GM19240 (cell line): ENCODE measurements around the gene RPS24.
A peak's percentile ranks its signal among the peaks of the same experiment; 100 is the strongest.

Experiments
- DNase-seq: peaks from one replicate; pipeline ENCODE4 v3.0.0; 2011; ENCODE audit warnings: low spot score; ENCODE audit not compliant: insufficient read length

RPS24 gene

DNA sequence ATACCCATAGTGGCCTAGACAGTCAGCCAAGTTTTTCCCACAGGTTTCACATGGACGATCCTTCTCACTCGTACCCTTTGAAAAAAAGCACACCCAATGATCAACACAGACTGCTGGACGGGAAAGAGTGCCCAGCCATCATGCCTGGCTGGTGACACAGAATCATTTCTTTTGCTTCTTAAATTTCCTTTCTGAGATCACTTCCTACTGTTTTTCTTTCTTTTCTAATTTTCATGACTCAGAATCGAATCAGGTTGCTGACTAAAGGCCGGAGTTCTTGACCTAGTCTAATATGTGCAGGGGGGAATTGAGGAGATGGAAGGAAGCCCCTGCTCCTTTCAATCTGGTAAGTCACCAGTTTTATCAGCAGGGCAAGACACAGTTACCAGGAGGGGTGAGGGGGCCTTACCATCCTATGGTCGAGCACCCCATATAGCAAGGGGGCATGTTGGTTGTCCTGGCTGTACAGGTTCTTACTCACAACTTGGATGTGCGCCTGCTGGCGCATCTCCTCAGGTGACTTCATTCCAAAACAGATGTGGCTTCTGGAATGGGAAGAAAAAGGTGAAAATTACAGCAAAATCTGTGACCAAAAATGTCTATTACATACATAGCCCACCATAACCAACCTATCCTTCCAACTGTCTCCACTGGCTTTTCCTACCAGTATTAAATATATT lies 7.8 kb upstream of the RPS24 start:
- DNase-seq: no peak

DNA sequence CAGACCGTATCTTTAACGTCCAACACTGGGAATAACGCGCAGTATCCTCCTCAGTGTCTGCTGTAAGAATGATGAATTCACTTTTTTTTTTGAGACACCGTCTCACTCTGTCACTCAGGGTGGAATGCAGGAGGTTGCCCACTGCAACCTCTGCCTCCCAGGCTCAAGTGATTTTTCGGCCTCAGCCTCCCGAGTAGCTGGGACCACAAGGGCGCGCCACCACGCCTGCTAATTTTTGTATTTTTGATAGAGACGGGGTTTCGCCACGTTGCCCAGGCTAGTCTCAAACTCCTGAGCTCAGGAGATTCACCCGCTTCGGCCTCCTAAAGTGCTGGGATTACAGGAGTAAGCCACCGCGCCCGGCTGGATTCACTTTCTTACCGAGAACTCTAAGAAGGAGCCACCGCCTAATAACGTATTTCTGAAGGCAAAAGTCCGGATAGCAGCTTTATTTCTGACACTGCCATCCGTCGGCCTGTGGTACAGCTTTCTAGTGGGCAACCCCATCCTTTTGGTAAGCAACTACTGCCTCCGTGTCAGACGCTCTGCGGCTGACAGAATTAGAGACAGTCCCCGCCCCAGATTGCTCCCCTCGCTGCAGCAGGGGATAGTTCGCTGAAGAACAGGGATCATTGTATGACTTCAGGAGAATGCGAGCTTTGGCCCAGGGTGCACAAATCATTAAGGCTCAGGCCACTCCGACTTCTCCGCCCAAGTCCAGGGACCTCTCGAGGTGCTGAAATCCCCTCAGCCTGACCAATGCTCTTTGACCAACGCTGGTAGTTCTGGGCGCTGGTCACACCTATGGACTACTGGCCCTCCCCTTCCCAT lies 5.0 kb upstream of the RPS24 start:
- DNase-seq: no peak

DNA sequence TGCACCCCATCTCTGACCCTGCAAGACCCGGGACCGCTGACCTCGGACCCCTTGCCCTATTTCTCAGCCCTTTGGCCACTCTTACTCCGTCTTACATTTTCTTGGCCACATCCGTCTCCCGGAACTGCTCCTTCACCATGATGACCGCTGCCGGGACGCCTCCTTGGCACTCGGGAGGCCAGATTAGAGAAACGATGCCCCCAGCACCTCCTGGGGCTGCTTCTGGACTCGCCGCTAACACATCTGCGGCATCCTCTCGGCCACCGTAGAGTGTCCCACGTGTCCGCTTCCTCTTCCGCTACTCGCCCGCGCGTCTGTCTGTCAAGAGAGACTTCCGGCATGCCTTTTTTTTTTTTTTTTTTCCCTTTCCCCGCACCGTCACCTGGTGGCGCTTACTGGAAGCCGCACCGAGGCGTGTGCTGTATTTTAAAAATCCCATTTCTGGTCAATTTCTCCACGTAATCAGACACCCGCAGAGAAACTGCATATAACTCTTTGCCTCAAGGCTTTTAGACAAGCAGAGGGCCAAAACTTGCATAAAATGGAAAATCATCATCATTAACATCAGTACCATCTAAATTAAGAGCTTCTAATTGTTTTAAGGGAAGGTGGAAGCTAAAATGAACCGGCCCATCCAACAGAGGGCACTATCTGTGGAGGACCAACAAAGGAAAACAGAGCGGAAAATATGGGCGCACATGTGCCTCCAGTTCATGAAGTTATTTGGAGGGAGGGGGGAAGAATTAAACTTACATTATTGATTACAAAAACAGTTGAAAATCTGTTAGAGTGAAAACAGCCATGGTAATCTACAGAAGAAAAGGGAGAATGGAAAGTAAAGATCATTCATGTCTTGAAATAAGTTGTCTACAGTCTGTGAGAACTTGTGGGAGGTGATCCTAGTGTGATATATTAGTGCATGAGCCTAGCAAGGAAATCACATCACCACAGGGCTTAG lies 4.1 kb upstream of the RPS24 start, which contains the start of gene POLR3A:
Gene POLR3A (minus strand): TSS at position 247 of the 958 bp plus-strand sequence. CDS start 108 bp downstream, at position 139.
- DNase-seq: peak; percentile 88

DNA sequence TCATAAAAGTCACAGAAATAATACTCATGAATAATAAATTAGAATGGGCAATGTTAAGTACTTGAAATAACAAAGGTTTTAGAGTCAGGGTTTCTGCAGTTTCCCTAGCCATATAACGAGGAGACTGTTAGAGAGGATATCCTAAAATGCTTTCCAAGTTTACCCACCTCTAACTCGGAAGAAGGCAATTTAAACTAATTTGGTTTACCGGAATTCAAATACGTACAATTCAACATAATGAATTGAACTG lies 351 bp upstream of the RPS24 start:
- DNase-seq: no peak

DNA sequence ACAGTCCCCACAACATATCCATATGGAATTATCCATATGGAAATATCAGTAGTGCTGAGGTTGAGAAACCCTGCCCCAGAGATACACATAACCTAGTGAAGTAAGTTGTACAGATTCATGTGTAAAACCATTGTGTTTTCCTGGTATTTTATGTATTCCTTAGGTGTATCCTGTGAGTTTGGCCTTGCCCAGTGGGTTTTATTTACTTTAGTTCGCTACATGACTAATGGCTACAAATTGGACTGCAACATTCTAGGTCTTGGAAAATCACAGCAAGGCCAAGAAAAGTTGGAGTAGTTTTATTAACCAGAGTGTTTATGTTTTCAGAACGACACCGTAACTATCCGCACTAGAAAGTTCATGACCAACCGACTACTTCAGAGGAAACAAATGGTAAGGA lies 1.4 kb downstream of the RPS24 start:
- DNase-seq: no peak

DNA sequence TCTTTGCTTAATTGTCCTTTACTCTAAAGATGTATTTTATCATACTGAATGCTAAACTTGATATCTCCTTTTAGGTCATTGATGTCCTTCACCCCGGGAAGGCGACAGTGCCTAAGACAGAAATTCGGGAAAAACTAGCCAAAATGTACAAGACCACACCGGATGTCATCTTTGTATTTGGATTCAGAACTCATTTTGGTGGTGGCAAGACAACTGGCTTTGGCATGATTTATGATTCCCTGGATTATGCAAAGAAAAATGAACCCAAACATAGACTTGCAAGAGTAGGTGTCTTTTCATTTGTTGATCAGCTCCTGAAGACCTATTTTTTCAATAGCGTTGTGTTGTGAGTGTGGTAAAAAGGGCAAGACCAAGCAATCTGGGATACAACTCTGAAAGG lies 1.8 kb downstream of the RPS24 start:
- DNase-seq: no peak

DNA sequence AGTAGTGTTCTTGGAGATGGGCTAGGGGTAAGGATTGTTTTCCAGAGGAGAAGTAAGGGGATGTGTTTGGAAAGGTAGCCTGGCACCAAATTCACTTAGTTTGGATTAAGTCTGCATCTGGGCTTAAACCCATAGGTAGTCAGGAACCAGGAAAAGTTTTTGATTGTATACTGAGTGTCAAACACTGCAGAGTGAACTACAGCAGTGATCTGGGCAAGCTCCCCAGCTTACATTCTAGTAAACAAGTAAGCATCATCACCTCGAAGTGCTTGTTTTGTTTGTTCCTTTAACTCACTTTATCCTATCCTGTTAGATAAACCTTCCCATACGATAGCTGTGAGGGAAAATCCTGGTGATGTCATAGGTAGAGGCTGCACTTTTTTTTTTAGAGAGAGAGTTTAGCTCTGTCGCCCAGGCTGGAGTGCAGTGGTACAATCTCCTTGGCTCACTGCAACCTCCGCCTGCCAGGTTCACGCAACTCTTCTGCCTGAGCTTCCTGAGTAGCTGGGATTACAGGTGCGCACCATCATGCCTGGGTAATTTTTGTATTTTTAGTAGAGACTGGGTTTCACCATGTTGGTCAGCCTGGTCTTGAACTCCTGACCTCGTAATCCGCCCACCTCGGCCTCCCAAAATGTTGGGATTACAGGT lies 2.4 kb downstream of the RPS24 start:
- no peak for DNase-seq

DNA sequence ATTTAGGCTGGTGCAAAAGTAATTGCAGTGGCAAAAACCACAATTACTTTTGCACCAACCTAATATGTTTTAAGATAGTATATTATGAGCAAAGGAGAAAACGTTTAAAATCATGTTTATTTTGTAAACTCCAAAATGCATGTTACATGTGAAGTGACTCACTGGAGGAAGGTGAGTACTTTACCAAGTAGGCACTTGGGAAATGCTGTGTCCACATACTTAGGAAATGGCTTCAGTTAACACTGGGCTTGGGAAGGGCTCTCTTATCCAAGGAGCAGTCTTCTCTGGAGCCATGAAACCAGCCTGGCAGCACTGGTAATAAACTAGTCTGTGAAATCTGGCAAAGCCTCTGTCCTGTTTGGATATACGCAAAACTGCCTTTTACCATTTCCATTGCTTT lies 4.4 kb downstream of the RPS24 start:
- no peak for DNase-seq

DNA sequence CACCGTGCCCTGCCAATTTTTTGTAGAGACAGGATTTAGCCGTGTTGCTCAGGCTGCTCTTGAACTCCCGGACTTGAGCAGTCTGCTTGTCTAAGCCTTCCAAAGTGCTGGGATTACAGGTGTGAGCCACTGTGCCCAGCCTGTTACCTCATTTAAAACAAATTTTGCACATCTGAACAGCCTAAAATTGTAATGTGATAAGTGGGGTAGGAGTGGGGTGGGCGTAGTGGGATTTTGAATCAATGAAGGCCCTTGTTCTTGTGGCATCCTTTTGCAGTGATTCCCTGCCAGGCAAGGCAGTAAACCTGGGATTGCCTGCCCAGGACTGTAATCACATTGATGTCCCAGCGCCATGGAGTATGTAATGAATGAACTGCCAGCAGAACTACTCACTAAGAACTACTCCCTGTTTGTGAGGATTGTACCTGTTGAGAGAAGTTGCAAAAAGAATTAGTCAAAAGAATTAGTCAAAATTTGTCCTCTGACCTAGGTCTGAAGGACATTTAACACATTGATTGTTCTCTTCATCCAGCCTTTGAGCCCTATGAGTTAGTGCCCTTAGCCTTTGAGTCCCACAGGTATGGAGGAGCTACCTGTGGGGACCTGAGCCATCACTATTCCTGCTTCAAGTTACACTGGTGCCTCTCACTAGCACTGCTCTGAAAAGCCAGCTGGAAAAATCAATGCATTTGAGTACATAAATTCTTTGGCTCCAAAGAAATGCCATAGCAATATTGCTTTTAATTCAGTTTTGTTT lies 5.3 kb downstream of the RPS24 start:
- DNase-seq: no peak

DNA sequence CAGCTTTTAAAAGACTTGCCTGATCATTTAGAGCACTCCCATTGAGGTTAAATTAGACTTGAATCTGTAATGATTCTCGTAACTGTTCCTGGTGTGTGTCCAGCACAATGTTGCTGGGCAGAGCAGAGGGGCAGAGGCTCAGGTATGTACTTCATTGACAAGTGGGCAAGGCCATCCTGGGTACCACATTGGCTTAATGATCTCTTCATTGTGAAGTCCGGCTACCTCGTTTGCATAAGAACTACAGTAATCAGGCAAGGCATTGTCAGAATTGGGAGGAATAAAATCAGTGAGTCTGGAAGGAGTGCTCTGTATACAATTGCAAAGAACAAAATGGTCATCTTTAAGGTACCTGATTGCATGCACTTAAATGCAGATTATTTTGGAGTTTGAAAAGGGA lies 6.1 kb downstream of the RPS24 start:
- DNase-seq: no peak

DNA sequence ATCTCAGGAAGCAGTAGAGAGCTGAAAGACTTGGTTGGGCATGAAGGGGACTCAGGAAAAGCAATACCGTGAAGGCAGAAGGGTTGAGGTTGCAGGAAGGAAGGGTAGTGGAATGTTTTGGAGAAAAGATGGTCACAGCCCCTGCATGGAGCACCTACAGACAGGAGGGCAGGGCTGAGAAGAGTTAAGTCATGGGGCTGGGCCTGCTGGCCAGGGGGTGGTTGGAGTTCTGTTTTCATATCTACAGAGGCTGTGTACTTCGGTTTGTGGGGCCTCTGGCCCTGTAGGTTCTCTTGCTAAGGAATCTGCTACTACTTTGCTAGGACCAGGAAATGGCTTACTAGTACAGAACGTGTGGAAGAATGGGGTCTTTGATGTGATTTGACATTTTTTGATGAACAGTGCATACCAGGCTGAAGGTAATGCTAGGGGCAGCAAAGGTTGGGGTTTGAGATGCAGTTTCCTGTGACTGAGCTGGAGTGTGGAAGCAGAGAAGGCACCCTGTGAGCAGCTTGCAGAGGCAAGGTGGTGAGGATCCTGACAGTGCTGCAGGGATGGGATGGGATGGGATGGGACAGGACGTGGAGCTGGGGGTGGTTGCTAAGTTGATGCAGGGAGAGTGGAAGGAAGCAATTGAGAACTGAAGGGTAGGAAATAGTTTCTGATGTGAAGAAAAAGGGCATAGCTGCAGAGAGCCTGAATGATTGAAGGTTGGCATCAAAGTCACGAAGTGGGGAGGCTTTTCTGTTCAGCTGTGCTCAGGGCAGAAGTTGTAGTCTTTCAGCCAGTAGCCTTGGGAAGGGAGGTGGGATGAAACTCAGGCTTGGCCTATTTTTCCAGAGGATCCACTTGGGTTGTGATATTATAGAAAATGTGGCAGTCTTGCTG lies 7.8 kb downstream of the RPS24 start:
- no peak for DNase-seq

DNA sequence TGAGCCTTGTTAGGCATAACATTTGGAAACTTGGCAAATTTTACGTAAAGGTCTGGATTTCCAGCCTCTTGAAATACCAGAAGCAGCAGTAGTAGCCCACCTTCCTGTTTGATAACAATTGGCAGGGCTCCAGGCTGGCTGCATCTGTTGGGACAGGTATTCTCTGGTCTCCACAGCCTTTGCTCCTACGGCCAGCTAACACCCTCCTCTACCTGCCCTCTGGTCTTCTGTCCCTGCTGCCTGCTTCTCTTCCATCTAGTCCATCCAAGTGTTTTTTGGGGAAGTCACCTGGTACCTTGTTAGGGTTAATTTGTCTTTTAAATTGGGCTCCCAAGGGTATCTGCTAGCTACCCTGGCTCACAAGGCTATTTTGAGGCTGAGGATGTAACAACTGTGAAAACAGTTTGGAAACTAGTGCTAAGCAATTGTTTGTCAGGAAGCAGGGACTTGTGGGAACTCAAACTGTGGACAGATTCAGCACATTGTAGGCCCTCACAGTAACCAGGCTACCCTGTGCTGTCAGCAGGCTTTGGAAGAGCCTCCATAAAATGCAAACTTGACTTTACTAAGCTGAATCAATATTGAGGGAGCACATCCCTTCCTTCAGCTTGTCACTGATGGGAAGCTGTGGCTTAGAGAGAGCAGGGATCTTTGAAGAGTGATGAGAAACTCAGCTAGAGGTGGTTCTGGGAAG lies 8.5 kb downstream of the RPS24 start:
- no peak for DNase-seq

DNA sequence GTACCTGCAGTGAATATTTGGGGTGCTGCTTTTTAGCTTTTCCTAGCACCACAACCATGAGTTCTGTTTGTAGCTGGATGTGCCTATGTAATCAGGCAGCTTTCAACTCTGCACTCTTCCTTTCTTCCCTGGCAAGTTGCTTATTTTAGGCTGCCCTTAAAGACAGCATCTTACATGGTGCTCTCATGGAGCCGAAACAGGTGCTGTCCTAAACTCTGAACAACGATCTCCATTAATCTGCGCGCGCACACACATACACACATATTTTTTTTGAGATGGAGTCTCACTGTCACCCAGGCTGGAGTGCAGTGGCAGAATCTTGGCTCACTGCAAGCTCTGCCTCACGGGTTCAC lies 9.1 kb downstream of the RPS24 start:
- no peak for DNase-seq

DNA sequence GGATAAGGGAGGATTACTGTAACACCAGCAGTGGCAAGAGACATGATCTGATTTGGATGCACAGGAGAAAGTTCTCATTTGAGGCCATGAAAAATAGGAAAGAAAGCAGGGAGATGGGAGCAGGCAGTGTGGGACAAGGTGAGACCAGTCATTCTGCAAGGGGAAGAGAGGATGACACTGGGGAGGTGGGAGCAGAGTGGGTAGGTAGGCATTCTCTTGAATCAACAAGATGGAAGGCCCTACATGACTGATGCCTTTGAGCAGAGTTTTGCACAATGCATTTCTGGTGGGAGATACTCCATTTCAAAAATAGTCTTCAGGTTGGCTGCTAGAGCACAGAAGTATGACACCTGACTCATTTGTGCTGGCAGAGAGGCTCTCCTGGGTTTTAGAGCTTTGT lies 10.5 kb downstream of the RPS24 start:
- DNase-seq: no peak

DNA sequence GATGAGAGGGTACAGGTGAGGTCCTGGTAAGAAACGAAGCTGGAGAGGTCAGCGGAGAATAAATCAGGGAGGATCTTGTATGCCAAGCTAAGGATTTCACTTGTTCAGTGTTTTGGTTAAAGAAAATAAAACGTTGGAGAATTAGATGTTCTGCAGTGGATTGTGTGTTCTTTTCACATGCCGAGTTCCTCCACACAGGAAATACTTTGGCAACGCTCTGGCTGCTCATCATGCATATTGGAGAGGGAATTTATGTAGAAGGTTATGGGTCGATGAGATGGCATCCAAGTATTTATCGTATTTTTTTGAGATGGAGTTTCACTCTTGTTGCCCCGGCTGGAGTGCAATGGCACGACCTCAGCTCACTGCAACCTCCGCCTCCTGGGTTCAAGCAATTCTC lies 11.0 kb downstream of the RPS24 start:
- DNase-seq: no peak

DNA sequence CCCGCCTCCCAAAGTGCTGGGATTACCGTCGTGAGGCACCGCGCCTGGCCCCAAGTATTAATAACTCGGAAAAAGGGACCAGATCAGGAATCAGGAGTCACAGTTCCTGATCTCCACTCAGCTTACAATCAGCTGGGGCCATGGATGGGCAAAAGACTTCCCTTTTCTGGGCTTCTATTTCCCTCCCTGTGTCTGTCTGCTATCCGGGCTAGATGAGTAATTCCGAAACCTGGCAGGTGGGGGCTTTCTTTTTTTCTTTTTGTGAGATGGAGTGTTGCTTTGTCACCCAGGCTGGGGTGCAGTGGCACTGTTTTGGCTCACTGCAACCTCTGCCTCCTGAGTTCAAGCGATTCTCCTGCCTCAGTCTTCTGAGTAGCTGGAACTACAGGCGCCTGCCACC lies 11.6 kb downstream of the RPS24 start:
- DNase-seq: peak; percentile 57

DNA sequence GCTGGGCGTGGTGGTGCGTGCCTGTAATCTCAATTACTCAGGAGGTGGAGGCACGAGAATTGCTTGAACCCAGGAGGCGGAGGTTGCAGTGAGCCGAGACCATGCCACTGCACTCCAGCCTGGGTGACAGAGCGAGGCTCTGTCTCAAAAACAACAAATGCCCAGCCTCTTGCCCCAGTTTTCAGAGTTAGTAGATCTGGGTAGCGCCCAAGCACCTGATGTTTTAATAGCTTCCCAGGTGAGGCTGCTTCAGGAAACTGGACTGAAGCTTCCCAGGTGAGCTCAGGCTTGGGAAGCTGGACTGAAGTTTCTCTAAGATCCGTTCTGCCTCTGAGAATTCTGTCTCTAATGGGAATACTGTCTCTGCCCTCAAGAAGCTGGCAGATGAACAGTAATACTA lies 12.2 kb downstream of the RPS24 start:
- no peak for DNase-seq

DNA sequence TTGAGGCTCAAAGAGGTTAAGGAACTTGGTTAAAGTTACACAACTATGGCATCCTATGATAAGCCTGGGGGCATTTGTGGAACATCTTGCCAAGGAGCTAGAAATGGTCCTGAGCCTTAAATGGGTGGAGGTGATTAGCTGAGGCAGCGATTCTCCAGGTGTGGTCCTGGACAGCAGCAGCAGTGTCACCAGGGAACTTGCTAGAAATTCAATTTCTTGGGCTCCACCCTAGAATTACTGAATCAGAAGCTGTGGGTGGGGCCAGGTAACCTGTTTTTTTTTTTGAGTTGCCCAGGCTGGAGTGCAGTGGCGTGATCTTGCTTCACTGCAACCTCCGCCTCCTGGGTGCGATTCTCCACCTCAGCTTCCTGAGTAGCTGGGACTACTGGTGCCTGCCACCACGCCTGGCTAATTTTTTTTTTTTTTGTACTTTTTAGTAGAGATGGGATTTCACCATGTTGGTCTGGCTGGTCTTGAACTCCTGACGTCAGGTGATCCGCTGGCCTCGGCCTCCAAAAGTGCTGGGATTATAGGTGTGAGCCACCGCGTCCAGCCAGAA lies 13.1 kb downstream of the RPS24 start:
- no peak for DNase-seq

DNA sequence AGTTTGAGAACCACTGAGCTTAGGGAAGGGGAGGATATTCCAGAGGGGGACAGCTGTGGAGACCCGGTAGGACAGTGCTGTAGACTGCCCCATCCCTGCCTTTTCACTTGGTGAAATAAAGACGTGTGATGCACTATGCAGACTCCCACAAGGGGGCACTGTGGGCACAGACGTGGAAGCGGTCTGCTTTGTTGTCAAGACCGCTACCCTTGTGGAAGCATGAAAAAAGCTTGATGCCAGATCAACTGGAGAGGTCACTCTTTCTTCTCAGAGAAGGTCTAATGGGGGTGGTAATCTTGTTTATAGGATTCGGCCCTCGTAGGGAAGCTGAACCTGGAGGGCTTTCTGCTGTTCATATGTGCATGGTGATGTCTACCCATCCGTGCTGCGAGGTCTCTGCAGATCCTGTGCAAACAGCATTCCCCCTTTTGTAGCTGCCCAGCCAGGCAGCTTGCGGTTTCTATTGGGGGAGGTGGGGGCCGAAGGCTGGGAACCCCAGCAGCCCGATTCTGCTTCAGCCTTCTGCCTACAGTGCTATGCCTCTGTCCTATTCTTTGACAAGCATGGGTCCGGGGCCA lies 13.7 kb downstream of the RPS24 start:
- DNase-seq: no peak
